Measurements from ENCODE around the gene FAM171A1.
"Not testable (repeated sequence)": the region's sequence is repeated elsewhere in the genome, so short reads cannot be mapped to it uniquely, and the experiment has no call there.

FAM171A1 gene

DNA sequence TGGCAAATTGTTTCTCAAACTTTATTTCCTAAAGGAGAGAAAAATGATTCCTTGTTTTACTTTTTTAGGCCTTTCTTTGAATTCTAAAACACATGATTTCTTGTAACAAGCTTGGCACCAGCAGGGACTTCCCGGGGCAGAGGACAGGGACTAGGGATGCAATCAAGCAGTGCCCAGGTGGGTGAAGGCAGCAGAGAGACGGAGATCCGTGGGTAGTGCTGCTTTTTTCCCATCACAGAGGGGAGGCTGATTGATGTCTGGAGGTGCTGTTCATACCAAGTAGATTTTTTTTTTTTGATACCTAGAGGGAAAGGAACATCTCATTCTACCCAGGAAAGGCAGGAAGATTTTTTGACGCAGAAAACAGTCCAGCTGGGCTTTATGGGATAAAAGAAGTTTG is 91.9 kb downstream of the FAM171A1 start:
- Histone ChIP-seq H3K4me1 (ENCODE audit: insufficient read depth, low read length, severe bottlenecking) (no peaks in the 10 kb centered on the region), H3K9me3 (ENCODE audit: low read length) (no peaks in the 10 kb centered on the region), H4K20me1 (ENCODE audit: insufficient read depth, low read length) (no peaks in the 10 kb centered on the region), H3K27me3 (ENCODE audit: insufficient read depth, low read length) (no peaks in the 10 kb centered on the region), H3K36me3 (ENCODE audit: insufficient read depth, low read length) (no peaks in the 10 kb centered on the region), H3K27ac (ENCODE audit: low read depth, low read length, poor library complexity, severe bottlenecking) (no peak overlapping the region), H3K9ac (ENCODE audit: low read length) (no peak overlapping the region), H3K4me2 (ENCODE audit: low read length) (no peak overlapping the region), H3K79me2 (ENCODE audit: insufficient read depth, low read length) (no peaks in the 10 kb centered on the region), H3K4me3 (ENCODE audit: low read depth, low read length, poor library complexity, severe bottlenecking) (no peak overlapping the region), H3F3A (ENCODE audit: insufficient read depth, low read length) (no peaks in the 10 kb centered on the region), H3K9me2 (ENCODE audit: low read depth, low read length) (no peaks in the 10 kb centered on the region), H2AFZ (ENCODE audit: low read length) (no peak overlapping the region)
- TF ChIP-seq EZH2 (IDR thresholded peaks at IDR 0.05; ENCODE audit: borderline replicate concordance, low read length), result no peak
- TF ChIP-seq CTCF (IDR thresholded peaks at IDR 0.05; ENCODE audit: low read length), result no peak

DNA sequence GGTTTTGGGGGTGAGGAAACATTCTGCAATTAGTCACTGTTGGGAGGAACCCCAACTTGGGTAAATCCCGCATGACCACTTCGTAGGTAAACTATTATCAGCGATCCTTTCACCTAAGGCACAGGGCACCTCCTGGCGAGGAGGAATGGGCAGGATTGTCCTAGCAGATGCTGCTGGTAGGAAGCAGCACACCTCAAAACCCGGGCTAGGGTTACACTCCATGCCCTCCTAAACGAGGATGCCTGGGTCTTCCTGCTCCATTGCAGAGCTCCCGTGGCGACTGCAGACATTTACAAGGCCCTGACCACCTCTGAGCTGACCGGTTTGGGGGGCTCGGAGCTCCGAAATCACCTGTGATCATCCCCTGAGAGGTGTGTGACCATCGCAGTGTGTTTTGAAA is 92.3 kb downstream of the FAM171A1 start:
- no peak overlapping the region for H3K27ac ChIP-seq (ENCODE audit: low read depth, low read length, poor library complexity, severe bottlenecking)
- H3F3A ChIP-seq (ENCODE audit: insufficient read depth, low read length), result no peaks in the 10 kb centered on the region
- H3K9me2 ChIP-seq (ENCODE audit: low read depth, low read length), result no peaks in the 10 kb centered on the region
- H3K9me3 ChIP-seq (ENCODE audit: low read length), result no peaks in the 10 kb centered on the region
- no peak overlapping the region for H2AFZ ChIP-seq (ENCODE audit: low read length)
- no peak overlapping the region for H3K9ac ChIP-seq (ENCODE audit: low read length)
- no peaks in the 10 kb centered on the region for H4K20me1 ChIP-seq (ENCODE audit: insufficient read depth, low read length)
- H3K36me3 ChIP-seq (ENCODE audit: insufficient read depth, low read length), result no peaks in the 10 kb centered on the region
- TF ChIP-seq EZH2 (IDR thresholded peaks at IDR 0.05; ENCODE audit: borderline replicate concordance, low read length) (no peak), CTCF (IDR thresholded peaks at IDR 0.05; ENCODE audit: low read length) (no peak)
- H3K27me3 ChIP-seq (ENCODE audit: insufficient read depth, low read length), result no peaks in the 10 kb centered on the region
- no peaks in the 10 kb centered on the region for H3K4me1 ChIP-seq (ENCODE audit: insufficient read depth, low read length, severe bottlenecking)
- H3K79me2 ChIP-seq (ENCODE audit: insufficient read depth, low read length), result no peaks in the 10 kb centered on the region
- H3K4me3 ChIP-seq (ENCODE audit: low read depth, low read length, poor library complexity, severe bottlenecking), result no peak overlapping the region
- H3K4me2 ChIP-seq (ENCODE audit: low read length), result no peak overlapping the region

DNA sequence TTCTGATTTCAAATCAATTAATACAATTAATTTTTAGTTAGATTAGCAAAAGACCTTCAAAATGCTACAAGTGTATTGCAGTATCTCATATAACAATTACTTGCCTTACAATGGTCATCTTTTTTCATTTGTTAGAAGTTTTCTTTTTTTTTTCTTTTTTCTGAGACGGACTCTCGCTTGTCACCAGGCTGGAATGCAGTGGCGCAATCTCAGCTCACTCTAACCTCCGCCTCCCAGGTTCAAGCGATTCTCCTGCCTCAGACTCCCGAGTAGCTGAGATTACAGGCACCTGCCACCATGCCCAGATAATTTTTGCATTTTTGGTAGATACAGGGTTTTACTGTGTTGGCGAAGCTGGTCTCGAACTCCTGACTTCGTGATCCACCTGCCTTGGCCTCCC is 95.0 kb downstream of the FAM171A1 start:
- not testable (repeated sequence) for H3K36me3 ChIP-seq (ENCODE audit: insufficient read depth, low read length); H4K20me1 ChIP-seq (ENCODE audit: insufficient read depth, low read length); H3K79me2 ChIP-seq (ENCODE audit: insufficient read depth, low read length); H3F3A ChIP-seq (ENCODE audit: insufficient read depth, low read length); H3K4me3 ChIP-seq (ENCODE audit: low read depth, low read length, poor library complexity, severe bottlenecking); H3K9me3 ChIP-seq (ENCODE audit: low read length); H3K9ac ChIP-seq (ENCODE audit: low read length); H3K27me3 ChIP-seq (ENCODE audit: insufficient read depth, low read length); H3K9me2 ChIP-seq (ENCODE audit: low read depth, low read length); H3K4me1 ChIP-seq (ENCODE audit: insufficient read depth, low read length, severe bottlenecking); H2AFZ ChIP-seq (ENCODE audit: low read length); H3K4me2 ChIP-seq (ENCODE audit: low read length); H3K27ac ChIP-seq (ENCODE audit: low read depth, low read length, poor library complexity, severe bottlenecking)

GRCh38 chr10:15269838-15270237 is 101.3 kb downstream of the FAM171A1 start:
- H2AFZ ChIP-seq (ENCODE audit: low read length); H3K9ac ChIP-seq (ENCODE audit: low read length); H3K4me3 ChIP-seq (ENCODE audit: low read depth, low read length, poor library complexity, severe bottlenecking); H3K9me2 ChIP-seq (ENCODE audit: low read depth, low read length); H3K9me3 ChIP-seq (ENCODE audit: low read length); H3K4me1 ChIP-seq (ENCODE audit: insufficient read depth, low read length, severe bottlenecking); H3K79me2 ChIP-seq (ENCODE audit: insufficient read depth, low read length); H3K4me2 ChIP-seq (ENCODE audit: low read length); H3K27me3 ChIP-seq (ENCODE audit: insufficient read depth, low read length); H3F3A ChIP-seq (ENCODE audit: insufficient read depth, low read length); H3K27ac ChIP-seq (ENCODE audit: low read depth, low read length, poor library complexity, severe bottlenecking); H3K36me3 ChIP-seq (ENCODE audit: insufficient read depth, low read length); H4K20me1 ChIP-seq (ENCODE audit: insufficient read depth, low read length): not testable (repeated sequence)

Data from OCI-LY1 (cell line).